ENCODE results near the gene MIP.

GRCh38 chr12:56413392-56413791 is 41.1 kb downstream of the MIP start:
- TF ChIP-seq POLR2A (IDR thresholded peaks at IDR 0.05): no peak
- TF ChIP-seq CTCF (IDR thresholded peaks at IDR 0.05): peak in 1 of 7 experiments; percentile 6
